GM18499 (cell line): Measurements from ENCODE around the gene PRDX4.
A peak's percentile ranks its signal among the peaks of the same experiment; 100 is the strongest.
"Not testable (repeated sequence)": the region's sequence is repeated elsewhere in the genome, so short reads cannot be mapped to it uniquely, and the experiment has no call there.

Experiments
- ATAC-seq: cut with Tn5 transposase; IDR thresholded peaks from one replicate; pipeline ENCODE4 v1.9.1; 2021; ENCODE audit warnings: moderate number of reproducible peaks; ENCODE audit not compliant: insufficient read depth, unreplicated experiment

The PRDX4 gene

DNA sequence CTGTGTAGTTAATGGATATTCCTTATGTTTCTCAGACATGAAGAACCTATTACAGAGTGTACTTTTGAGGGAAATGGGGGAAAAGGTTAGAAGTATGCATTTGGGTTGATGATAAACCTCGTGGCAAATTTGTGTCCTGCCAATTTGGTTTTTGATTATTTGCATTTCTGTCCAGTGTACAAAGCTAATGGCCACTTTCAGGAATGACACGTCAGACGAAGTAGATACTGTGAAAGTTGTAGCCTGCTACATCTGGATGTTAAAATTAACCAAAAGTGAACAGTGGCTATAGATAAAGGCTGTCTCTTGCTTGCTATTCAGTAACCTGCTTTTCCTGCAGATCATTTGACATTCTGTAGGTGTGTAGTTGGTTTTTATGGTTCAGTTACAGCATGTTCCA is 1.0 kb downstream of the PRDX4 start:
- ATAC-seq, result no peak

- ATAC-seq, result no peak
These were observed 3.2 kb downstream of the PRDX4 start for GRCh38 chrX:23670528-23670927.

GRCh38 chrX:23673108-23673507 is 5.8 kb downstream of the PRDX4 start:
- no peak for ATAC-seq

DNA sequence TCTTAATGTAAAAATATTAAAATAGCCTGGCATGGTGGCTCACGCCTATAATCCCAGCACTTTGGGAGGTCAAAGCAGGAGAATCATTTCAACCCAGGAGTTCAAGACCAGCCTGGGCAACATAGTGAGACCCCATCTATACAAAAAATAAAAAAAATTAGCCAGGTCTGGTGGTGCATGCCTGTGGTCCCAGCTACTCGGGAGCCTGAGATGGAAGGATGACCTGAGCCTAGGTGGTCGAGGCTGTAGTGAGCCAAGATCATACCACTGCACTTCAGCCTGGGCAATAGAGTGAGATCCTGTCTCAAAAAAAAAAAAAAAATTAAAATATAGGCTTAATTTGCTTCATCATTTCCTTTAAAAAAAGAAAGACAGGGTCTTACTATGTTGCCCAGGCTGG is 9.2 kb downstream of the PRDX4 start:
- ATAC-seq, result not testable (repeated sequence)

DNA sequence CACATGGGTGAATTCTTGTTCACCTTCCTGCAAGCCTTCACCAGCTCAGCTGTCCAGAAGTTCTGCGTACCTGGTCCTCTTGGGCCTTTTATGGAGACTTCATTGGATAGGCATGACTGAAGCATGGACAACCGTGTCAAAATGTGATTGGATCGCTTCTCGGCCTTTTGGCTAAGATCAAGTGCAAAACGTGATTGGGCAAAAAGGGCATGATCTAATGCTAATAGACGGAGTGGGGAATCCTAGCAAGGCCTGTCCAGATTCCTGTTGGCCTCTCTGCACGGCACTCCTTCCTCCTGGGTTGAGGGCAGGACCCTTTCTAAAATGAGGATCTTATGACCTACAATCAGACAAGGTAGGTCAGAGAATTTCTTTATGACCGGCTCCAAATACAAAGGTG is 24.9 kb downstream of the PRDX4 start:
- ATAC-seq, result no peak

GRCh38 chrX:23694606-23695005 is 27.3 kb downstream of the PRDX4 start:
- no peak for ATAC-seq

DNA sequence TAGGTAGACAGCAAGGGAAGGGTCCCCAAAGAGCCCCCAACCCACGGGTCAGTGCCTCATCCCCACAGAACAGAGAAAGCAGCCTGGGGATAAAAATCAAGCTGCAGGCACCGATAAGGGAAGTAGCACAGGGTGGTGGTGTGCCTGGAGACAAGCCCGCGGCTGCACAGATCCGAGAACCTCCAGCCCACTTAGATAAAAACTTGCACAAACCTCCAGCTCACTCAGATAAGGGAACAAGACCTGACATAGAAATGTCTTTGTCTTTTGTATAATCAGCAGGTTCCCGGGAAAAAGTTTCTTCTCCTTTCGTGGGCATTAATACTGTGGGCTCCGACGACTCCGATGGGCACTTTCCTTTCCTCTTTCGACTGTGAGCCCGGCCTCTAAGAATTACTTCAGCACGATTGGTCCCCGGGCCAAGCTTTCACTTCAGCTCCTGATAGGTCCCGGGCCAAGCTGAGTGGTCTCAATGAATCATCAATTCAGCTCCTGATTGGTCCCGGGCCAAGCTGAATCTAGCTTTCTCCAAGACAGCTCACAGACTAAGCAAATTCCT is 32.4 kb downstream of the PRDX4 start:
- no peak for ATAC-seq

DNA sequence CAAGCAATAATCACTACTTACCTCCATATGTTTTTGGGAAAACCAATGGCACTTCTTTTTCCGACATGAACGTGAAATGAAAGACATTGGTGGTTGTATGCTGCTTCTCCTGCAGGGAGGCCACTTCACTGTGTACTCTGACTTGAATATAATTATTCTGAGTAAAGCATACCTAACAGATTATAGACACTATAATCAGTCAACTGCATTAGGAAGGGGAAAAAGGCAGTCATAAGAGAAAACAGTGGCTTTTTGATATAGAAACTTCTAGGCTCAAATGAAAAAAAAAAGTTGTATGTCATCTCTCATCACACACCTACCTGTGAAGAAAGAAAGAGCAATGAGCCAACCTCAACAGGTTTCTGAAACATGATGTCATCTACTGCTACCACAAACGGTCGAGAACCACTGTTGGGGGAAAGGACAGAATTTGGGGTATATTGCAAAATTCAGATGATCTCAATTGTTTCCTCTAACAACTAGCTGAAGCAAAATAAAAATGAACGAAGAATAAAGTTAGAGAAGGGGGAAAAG is 37.4 kb downstream of the PRDX4 start:
- no peak for ATAC-seq

DNA sequence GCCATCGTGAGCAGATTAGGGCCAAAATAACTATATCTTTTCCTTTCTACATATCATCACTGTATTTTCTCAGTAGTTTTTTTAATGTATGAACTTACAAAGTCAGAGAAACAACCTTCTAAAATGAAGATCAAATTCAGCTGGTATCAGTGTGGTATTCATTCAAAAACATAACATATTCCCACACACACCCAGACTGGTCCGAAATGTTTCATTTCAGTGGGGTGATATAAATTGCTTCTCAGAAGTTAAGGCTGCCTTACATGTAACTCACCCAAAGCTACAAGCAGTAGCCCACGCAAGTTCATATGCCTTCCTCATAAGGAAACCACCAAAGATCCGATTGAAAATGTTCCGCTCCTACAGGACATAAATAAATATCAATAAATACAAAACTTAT is 37.9 kb downstream of the PRDX4 start:
- no peak for ATAC-seq

DNA sequence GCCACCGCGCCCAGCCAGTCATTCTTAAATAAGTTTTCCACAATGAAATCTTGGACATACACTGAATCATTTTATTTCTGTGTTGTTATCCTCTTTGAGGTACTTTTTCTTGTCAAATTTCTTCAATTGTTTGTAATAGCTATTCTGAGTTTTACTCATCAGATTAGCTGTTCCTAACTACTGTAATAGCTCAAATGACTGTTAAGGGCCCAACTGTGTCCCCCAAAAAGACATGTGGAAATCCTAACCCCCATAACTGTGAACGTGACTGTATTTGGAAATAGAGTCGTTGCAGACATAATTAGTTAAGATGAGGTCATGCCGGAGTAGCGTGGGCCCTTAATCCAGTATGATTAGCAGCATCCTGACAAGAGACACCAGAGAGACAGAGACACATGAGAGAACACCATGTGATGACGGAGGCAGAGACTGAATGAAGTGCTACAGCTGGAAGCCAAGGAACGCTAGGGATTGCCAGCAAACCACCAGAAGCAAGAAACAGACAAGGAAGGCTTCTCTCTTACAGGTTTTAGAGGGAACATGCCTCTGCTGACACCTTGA is 52.9 kb downstream of the PRDX4 start:
- no peak for ATAC-seq

DNA sequence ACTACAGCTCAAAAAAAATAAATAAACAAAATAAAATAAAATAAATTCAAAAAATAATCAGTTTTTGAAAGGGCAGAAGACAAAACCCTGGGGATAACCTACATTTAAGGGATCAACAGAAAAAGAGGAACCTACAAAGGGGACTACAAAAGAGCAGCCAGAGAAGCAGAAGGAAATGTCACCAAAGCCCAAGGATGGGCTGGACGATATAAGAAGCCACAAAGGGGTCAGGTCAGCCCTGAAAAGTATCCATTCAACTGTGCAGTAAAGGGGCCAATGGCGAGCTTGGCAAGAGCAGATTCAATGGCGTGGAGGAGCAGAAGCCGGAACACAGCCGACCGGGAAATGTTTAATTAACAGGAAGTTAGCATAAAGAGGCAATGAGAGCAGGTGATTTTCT is 58.9 kb downstream of the PRDX4 start:
- no peak for ATAC-seq

GRCh38 chrX:23727206-23727605 is 59.9 kb downstream of the PRDX4 start:
- no peak for ATAC-seq

DNA sequence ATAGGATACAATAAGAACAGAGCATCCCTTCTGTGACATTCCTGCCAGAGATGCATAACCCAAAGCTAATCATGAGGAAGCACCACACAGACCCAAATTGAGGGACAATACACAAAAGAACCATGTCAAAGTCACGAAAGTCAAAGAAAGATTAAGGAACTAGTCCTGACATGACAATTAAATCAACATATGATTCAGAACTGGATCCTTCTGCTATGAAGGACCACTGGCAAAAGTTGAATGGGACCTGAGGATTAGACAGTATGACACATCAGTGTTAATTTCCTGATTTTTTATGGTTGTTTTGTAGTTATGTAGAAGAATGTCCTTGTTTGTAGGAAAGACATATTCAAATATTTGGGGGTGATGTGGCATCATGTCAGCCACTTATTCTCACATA is 61.9 kb downstream of the PRDX4 start:
- no peak for ATAC-seq

DNA sequence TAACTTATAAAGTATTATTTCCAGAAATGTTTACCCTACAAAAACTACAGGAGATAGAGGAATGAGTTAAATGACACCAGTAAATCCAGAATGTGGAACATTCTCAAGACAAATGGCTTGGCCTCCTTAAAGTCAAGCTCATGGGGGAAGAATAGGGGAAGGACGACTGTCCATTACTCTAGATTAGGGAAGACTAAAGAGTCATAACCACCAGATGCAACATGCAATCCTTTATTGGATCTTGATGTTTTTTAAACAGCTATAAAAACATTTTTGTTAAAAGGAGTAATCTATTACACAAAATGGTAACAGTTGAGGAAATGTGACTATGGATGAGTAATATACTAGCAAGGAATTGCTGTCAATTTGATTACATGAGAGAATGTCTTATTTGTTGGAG is 64.7 kb downstream of the PRDX4 start:
- ATAC-seq, result no peak

- peak; percentile 87 for ATAC-seq
These were observed 65.4 kb downstream of the PRDX4 start for GRCh38 chrX:23732704-23733103.
